IPS-NIHi7 (cell line): ENCODE measurements around the gene AP2M1.
"Not testable (repeated sequence)": the region's sequence is repeated elsewhere in the genome, so short reads cannot be mapped to it uniquely, and the experiment has no call there.

ENCODE experiments used
- DNase-seq: peaks from one replicate; pipeline ENCODE4 v3.0.0; 2012; ENCODE audit warnings: mixed read lengths; ENCODE audit errors: extremely low spot score

Gene AP2M1

DNA sequence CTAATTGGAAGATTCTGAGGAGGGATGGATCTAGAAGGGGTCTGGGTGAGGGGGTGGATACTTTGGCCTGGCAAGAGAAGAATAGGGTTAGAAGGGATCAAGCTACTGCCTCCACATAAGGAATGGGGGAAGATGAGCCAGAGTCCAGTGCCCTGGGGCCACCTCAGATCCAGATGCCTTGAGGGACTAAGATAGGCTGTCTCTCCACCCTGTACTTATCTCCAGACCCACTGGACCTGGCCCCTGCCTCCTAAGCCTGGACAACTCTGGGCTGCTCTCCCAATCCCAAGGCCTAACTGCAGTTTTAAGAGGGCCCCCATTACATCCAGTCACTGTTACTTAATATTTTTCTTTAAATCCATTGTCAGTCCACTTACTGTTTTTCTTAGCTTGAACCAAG, 17.4 kb upstream of the AP2M1 start:
- DNase-seq, result no peak

DNA sequence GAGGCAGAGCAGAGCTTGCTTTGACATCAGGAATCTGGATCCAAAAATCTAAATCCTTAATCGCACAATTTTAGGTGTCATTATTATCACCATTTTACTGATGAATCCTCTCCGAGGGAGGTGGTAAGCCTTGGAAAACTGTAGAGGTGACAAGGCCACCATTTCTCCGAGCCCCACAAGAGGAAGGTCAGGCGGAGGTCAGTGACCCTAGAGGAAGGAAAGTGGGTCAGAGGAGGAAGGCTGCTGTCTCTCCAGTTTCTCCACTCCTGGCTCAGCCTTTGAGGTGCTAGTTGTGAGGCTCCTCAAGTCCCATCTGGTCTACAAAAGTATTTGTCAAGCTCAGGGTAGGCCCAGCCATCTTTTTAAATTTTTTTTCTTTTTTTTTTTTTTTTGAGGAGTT, 16.3 kb upstream of the AP2M1 start:
- DNase-seq, result no peak

DNA sequence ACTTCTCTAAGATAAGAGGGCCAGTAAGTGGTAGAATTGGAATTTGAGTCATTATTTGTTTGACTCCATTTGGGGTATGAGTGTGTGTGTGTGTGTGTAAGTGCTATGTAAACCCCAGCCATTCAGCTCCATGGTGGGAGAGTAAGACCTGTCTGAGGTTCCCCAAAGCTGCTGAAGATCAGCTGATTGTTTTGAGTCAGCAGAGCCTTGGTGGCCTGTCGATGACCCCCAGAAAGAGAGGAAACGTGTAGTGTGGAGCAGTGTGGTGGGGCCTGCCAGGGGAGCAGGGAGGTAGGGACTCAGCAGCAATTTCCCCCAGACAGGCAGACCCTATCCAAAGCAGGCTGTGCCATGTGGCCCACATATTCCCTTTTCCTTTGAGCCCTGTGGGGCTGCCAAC, 14.2 kb upstream of the AP2M1 start:
- DNase-seq, result no peak

DNA sequence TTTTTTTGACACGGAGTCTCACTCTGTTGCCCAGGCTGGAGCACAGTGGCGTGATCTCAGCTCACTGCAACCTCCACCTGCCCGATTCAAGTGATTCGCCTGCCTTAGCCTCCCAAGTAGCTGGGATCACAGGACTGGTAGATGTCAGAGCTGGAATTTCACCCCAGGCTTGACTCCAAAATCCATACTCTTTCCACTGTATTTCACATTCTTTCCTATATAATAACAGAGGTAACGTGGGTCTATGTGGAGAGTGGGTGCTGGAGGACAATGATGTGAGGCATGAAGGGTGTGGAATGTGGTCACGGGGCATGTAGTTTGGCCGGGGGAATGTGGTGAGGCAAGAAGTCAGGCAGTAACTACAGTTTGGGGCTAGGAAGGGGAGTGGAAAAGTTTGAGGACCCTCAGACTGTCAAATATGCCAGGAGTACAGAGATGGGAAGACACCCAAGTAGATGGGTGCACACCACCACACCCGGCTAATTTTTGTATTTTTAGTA, 12.0 kb upstream of the AP2M1 start:
- not testable (repeated sequence) for DNase-seq

DNA sequence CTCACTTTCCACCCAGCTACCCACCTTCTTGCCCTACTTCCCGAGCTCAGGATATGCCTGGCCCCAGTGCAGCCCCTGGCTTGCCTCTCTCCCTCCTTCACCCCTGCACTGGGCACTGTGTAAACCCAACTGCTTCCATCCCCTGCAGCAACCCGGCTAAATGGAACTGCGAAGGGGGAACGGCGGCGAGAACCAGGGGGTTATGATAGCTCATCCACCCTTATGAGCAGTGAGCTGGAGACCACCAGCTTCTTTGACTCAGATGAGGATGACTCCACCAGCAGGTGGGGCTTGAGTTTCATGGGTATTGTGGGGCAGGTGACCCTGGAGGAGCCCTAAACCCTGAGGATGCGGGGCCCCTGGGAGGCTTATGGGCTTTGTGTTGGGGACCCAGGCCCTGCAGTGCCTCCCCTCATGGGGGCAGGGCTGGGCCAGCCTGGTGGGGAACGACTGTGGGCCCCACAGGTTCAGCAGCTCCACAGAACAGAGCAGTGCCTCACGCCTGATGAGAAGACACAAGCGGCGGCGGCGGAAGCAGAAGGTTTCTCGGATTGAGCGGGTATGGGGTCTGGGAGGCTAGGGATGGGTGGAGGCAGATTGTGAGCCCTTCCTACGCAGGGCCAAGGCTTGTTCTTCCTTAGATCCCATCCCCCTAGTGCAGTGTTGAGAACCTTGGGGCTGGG, 9.9 kb upstream of the AP2M1 start:
- DNase-seq, result no peak

DNA sequence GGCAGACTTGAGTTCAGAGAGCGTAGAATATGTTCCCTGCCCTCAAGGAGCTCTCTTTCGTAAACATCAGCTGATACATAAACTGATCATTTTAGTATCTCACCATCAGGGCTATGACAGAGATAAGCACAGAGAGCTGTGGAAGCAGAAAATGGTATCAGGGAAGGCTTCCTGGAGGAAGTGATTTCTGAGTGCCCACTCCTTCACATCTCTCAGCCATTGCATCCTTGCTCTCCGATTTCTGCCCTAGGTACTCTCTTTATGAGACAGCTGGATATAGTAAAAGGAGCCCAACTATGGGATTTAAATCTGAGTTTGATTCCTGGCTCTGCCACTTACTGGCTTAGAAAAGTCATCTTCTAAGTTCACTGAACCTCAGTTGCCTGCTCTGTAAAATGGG, 9.1 kb upstream of the AP2M1 start:
- no peak for DNase-seq

DNA sequence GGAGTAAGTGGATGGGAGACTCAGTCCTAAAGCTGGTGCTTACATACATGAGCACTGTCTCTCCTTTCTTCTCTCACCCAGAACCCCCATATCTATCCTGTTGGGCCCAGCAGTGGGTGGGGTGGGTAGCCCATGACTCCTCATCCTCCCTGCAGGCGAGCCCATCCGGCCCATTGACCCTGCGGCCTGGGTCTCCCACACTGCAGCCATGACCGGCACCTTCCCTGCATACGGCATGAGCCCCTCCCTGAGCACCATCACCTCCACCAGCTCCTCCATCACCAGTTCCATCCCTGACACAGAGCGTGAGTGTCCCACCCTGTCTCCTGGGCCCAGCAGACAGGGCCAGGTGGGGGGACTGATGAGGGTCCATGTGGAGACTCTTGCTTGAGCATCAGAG, 8.0 kb upstream of the AP2M1 start:
- DNase-seq, result no peak

DNA sequence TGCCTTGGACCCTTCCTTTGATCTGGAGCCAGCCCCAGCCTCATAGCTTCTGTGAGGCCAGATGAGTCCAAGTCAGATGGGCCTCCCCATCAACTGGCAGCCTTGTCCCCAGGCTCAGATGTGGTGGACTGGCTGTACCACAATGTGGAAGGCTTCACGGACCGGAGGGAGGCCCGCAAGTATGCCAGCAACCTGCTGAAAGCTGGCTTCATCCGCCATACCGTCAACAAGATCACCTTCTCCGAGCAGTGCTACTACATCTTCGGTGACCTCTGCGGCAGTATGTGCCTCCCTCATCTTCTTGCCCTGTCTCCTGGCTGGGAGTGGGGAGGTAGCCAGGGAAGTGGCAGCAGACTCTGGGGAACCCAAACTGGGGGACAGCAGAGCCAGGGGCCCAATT, 6.9 kb upstream of the AP2M1 start:
- DNase-seq, result no peak

DNA sequence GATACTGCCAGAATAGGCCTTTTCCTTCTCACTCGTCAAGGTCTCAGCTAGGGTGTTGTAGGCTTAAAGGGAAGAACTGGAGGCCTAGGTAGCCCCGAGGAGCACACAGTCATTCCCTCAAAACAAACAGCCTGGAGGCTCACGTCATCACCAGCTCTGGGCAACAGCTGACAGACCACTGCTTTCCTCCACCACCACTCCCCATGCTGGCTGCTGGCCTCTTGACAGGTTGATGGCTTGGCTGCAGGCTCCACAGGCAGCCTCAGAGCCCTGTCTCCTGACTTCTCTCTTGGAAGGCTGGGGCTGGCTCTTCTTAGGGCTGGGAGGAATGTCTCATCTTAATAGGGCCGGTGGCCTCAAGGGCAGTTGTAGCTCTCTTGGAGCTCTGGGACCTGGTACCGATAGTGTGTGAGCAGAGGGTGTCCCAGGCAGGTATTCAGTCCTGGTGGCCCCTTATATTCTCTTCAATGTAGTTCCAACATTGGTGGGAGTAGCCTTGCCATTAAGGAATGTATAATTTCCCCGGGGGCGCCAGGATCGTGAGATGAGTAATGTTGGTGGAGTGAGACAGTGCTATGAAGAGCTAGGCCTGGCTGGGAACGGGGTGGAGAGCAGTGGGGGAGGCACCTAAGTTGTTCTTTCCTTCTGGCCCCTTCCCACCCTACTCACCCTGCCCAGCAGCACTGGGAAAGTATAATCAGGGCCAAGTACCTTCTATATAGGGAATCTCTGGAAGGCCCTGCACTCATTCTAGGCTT, 6.1 kb upstream of the AP2M1 start:
- no peak for DNase-seq

DNA sequence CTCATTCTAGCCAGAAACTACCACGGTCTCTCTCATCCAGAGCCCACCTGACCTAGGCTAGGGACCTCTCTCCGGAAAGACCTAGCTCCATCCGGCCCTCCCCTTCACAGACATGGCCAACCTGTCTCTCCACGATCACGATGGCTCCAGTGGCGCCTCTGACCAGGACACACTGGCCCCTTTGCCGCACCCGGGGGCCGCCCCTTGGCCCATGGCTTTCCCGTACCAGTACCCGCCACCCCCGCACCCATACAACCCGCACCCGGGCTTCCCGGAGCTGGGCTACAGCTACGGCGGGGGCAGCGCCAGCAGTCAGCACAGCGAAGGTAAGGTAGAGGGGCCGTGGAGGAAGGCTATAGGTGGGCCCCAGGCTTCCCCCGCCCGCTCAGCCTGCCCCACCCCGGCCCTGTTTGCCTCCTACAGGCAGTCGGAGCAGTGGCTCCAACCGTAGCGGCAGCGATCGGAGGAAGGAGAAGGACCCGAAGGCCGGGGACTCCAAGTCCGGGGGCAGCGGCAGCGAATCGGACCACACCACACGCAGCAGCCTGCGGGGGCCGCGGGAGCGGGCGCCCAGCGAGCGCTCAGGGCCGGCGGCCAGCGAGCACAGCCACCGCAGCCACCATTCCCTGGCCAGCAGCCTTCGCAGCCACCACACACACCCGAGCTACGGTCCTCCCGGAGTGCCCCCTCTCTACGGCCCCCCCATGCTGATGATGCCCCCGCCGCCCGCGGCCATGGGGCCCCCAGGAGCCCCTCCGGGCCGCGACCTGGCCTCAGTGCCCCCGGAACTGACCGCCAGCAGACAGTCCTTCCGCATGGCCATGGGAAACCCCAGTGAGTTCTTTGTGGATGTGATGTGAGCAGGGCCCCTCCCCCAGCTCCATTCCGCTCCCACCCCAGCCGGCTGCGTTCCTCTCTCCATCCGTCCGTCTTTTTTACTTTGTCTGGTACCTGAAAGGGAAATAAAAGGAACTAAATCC, 4.5 kb upstream of the AP2M1 start:
- no peak for DNase-seq

DNA sequence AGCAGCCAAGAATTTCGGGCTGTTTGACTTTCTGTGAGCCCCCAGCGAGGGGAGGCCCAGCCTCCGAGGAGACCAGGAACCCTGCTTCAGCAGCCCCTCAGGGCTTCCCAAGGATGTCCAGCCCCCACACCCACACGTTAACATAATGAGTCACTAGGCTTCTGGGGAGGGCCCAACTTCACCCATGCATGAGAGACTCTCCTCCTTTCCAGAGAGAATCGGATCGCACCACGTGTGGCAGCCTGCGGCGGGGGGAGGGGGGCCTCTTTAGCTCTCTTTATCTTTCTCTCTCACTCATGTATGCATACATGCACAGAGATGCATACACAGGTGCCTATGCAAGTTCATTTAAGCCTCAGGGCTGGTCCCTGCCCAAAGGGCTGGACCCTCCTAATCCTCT, 3.1 kb upstream of the AP2M1 start:
- peak; percentile 26 for DNase-seq

DNA sequence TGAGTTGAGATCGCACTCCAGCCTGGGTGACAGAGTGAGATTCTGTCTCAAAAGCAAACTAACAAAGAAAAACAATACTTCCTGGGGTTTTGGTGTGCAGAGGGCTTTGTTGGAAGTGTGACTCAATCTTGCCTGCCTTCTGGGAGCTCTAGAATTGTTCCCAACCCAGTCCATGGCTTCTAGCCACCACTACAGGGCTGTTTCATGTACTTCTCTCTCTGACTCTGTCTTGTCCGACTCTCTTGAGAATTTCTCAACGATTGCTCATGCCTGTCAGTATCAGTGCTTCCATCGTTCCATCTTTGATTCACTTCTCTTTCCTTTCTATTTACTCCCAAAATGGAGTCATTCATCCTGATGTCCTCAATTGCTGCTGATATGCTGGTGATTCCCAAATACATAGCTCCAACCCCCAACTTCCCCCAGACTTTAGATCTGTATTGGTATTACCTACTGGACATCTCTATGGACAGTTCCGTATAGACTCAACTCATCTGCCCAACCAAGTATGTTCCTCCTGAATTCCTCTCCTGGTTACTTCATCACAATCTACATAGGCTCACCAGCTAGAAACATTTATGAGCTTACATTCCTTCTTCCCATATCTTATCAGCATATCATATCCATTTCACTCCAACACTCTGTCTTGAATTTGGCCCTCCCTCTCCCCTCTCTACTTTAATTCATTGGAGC, 1.8 kb upstream of the AP2M1 start:
- no peak for DNase-seq

DNA sequence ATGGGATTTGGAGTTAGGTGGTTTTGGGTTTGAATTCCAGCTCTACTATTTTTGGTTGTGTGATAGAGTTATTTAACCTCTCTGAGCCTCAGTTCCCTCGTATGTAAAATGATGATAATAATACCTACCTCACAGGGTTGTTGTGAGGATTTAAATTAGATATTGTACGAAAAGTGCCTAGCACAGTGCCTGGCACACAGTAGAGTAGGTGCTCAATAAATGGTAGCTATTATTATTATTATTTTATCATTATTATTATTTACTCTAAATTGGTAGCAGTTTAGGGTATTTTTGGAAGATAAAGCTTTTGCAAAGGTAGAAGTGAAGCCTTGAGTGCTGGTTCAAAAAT, 1.3 kb upstream of the AP2M1 start:
- no peak for DNase-seq

DNA sequence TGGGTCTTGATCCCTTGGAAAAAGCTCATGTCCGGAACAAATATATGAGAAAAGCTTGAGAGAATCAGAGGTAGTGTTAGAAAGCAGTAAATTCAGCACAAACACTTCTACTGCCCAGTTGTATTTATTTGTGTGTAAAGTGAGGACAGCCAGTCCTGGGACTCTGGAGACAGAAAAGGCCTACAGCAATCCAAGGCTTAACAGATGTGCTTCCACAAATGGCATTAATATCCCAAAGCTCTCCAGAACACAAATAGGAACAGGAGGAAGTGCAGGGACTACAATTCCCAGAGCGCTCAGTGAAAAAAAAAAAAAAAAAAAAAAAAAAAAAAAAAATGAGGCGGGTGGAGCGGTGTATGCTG, 390 bp upstream of the AP2M1 start:
- no peak for DNase-seq

DNA sequence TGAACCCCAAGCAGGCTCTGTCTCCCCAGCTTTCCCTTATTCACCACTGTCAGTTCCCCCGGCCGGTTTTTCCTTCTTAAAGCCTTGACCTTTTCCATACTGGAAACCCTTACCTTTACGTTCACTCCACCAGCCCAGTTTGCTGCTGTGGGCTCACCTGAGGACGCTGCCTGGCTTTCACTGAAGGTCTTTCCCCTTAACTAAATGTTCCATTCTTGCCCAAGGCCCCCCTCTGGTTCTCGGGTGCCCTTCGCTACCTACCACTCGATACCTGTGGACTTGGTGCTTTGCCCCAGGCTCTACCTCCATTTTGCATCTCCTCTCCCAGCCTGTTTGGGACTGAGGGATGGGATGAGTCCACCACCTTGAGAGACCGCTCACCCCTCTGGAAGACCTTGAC, 851 bp downstream of the AP2M1 start:
- no peak for DNase-seq

DNA sequence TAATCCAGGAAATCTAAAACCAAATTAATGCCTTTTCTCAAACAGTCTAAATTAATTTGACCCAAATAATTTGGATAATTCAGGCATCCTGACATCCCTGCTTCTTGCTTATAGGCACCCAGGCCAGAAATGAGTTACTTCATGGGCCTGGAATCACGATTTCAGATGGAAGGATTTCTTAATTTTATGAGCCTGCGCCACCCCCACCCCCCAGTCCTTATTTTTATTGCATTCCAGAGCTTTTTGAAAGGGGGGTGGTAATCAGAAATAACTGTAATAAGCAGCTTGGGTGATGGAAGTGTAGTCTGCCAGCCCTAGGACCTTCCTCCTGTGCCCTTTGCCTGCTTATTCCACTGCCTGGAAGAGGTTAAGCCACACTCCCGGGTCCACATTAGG, 1.3 kb downstream of the AP2M1 start:
- DNase-seq, result no peak

DNA sequence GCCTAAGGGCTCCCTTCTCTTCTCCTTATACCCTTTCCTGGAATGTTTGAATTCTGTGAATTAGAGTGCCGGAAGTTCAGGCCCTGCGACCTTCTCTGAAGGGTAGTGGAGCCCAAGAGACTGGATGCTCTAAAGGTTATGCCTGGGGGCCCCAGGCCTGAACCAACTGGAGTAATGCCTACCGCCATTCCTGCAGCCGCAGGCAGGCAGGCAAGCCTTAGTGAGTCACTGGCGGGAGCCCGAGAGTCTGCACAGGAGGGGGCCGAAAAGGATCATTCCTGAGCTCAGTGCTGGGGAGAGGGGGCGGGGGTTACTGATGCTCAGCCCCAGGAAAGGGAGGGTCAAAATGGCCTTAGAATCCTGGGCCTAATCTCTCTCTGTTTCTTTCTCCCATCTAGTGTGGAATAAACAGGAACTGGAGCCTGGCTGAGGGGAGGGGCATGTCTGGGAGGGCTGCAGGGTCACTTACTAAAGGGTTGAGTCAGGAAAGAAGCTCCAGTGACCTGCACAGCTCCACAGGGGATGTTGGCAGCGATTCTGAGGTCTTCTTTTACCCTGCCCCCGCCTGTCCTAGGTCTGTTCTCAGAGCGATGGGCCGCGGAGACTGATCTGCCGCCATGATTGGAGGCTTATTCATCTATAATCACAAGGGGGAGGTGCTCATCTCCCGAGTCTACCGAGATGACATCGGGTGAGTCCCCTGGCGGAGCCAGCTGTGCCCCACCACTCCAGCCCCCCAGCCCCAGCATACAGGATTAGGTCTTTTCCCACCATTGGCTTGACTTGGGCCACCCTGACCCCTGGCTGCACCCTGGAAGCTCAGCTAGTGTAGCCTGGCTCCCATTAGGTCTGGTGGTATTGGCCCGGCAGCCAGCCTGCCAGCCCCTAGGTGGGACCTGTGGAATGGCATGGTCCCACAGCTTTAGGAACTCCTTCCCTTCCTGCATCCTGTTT, 2.0 kb downstream of the AP2M1 start:
- DNase-seq, result peak; percentile 84

DNA sequence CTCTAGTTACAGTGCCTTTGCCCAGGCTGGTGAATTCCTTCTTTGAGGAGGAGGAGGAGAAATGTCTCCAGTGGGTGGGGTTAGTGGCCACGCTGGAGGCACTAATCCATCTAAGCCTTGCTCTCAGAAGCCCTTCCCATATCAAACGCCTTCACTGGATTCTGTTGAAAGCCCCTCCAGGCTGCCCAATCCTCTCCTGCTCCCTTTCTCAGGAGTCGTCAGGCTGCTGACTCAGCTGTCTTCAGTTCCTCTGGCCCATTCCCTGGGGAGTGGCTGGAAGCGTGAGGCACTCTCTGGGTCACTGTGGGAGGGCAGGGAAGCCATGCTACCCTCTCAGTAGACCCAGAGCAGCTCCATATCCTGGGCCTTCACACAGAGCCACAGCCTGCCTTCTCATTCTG, 2.7 kb downstream of the AP2M1 start:
- DNase-seq, result no peak

DNA sequence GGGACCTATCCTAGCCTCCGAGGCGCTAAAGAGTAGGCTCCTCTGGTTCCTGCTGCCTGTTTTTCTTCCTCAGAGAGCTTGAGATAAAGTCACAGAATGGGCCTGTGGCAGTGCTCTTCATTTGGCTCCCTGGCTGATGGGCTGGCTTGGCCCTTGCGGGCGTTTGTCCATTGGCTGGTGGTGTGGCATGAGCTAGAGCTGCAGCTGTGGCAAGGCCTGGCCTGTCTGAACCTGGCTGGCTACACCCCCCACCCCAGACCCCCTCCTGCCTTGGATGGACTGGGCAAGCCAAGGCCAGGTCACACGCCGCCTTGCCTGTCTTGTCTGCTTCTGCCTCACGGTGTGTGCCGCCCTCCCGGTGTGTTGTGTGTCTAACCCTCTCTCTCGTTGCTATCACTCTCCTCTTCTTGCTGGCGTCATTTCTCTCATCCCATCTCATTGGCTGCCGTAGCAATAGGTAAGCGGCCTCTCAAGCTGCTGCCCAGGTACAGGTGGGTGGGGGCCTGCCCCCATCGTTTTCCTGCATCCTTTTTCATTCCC, 3.2 kb downstream of the AP2M1 start:
- no peak for DNase-seq

DNA sequence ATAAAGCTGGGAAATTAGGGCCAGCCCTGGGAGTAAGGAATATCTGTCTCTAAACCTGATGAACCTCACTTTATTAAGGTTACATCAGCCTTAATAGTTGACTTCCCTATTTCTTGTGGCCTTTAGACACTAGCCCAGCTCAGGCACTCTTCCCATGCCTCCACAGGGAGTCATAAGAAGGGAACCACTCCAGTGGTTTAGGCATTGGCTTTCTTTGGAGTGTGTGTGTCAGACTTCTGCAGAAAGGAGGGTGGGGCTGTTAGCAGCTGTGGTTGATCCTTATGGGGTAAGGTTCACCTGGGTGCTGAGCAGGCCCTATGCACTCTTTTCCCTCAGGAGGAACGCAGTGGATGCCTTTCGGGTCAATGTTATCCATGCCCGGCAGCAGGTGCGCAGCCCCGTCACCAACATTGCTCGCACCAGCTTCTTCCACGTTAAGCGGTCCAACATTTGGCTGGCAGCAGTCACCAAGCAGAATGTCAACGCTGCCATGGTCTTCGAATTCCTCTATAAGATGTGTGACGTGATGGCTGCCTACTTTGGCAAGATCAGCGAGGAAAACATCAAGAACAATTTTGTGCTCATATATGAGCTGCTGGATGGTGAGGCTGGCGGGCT, 4.0 kb downstream of the AP2M1 start:
- DNase-seq, result no peak
